LNCAP (cell line): ENCODE results near the gene GSN.

Experiments used
- TF ChIP-seq, protein P1 (sequence below): fragments of 450-650 bp; IDR thresholded peaks from 2 replicates; pipeline ENCODE4 v1.5.1; 2017; ENCODE audit warnings: mild to moderate bottlenecking

The GSN gene

DNA sequence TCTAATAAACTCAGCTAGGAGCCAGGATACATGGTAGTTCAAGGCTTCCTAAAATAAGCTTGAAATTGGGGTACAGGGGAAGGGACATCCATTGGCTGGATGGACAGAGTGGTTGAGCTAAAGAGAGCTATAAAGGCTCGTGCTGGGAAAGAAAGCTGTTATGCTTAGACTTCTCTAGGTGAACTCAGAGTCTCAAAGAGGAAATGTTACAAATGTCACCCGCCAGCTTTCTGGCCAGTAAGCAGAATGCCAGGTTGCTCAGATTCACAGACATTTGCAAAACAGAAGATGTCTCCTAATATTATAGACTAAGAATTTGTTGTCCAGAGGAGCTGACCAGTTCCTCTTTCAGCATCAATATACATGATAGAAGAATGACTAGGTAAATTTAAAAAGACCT, 71.5 kb downstream of the GSN start:
- TF ChIP-seq, protein P1, sequence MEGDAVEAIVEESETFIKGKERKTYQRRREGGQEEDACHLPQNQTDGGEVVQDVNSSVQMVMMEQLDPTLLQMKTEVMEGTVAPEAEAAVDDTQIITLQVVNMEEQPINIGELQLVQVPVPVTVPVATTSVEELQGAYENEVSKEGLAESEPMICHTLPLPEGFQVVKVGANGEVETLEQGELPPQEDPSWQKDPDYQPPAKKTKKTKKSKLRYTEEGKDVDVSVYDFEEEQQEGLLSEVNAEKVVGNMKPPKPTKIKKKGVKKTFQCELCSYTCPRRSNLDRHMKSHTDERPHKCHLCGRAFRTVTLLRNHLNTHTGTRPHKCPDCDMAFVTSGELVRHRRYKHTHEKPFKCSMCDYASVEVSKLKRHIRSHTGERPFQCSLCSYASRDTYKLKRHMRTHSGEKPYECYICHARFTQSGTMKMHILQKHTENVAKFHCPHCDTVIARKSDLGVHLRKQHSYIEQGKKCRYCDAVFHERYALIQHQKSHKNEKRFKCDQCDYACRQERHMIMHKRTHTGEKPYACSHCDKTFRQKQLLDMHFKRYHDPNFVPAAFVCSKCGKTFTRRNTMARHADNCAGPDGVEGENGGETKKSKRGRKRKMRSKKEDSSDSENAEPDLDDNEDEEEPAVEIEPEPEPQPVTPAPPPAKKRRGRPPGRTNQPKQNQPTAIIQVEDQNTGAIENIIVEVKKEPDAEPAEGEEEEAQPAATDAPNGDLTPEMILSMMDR, result no peak

DNA sequence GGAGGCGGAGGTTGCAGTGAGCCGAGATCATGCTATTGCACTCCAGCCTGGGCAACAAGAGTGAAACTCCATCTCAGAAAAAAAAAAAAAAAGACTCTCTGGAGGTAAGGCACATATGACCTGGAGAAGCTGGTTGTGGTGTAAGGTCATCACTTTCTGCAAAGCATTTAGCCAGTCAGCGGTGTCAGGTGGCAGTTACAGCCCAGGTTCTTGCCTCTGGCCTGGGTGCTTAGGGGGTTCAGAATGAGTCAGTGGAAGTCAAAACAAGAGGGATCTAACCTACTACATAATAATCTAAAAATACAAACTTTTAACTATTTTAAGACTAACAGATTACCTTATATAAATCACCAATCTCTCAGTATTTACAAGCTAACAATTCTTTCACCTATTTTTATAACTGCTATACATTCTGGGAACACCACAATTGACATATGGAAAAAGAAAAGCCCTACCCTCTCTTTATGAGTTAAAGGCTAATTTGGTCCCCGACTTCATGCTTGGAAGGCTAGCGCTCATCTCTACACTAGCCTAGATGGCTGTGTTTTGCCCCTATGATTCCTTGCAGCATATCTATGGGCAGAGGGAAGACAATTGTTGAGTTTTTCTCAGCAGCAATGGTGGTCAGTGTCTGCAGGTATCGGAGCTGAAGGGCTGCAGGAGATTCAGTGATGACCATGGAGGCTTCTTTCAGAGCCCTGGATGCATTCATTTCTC, 72.9 kb downstream of the GSN start:
- TF ChIP-seq, protein P1, result no peak

- TF ChIP-seq, protein P1, result no peak
Measured at GRCh38 chr9:121344184-121344583, 76.2 kb downstream of the GSN start.

- TF ChIP-seq, protein P1, result no peak
Measured at GRCh38 chr9:121345070-121345469, 77.1 kb downstream of the GSN start.

- TF ChIP-seq, protein P1, result no peak
Measured at GRCh38 chr9:121348221-121348620, 80.3 kb downstream of the GSN start.

DNA sequence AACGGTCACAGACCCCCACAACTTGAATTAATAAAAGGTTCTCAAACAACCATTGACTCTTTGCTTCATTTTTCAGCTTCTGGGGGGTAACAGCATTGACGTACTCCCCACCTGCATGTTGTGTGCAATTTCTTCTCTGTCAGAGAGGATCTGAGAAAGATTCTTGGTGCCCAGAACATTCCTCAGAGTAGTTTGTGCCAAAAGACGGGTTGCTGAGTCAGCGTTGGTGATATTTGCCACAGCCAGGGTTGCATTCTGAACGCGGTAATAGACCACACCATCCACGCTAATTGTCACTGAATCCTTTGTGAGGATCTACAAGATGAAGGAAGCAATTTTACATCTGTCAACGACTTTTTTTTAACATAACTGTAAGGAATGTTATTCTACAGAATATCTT, 81.0 kb downstream of the GSN start:
- TF ChIP-seq, protein P1, result no peak

DNA sequence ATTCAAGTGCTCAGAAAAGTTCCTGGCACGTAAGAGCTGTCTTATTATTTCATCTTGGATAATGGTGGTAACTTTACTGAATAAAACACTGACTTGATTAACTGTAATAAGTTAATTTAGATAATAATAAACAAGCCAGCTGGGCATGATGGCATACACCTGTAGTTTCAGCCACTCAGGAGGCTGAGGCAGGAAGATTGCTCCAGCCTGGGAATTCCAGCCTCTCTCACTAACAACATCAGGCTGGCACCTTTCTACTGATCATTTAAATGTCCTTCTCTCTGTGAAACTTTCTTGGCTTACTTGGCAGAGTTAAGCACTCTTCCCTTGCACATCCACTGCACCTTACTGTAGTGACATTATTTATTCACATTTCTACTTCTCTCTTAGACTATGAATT, 82.1 kb downstream of the GSN start:
- TF ChIP-seq, protein P1, result no peak
